HUES64 (cell line): ENCODE data around the gene GPX5. TPM values are rescaled to one million over a fixed set of nuclear protein-coding genes. Genes with fewer than 3 reads are reported as not detected.

Experiments
- H3K27ac ChIP-seq: 2 replicates; pipeline ENCODE4 v1.7.0; 2013; ENCODE audit warnings: low read depth, low read length, inconsistent platforms
- H3K27me3 ChIP-seq: 2 replicates; pipeline ENCODE4 v1.6.1; 2013; ENCODE audit warnings: mild to moderate bottlenecking, low read length; ENCODE audit not compliant: insufficient read depth
- H3K36me3 ChIP-seq: 2 replicates; pipeline ENCODE4 v1.6.1; 2013; ENCODE audit warnings: mild to moderate bottlenecking, low read length; ENCODE audit not compliant: insufficient read depth
- H3K4me1 ChIP-seq: 2 replicates; pipeline ENCODE4 v1.6.1; 2013; ENCODE audit warnings: mild to moderate bottlenecking, low read length, moderate library complexity; ENCODE audit not compliant: insufficient read depth
- H3K4me3 ChIP-seq: 2 replicates; pipeline ENCODE4 v1.5.1; 2013; ENCODE audit warnings: mild to moderate bottlenecking, low read length, moderate library complexity
- H3K9ac ChIP-seq: 2 replicates; pipeline ENCODE4 v1.6.1; 2013; ENCODE audit warnings: mild to moderate bottlenecking, low read depth, low read length
- H3K9me3 ChIP-seq: 2 replicates; pipeline ENCODE4 v1.6.1; 2013; ENCODE audit warnings: low read depth, low read length; ENCODE audit not compliant: insufficient read depth
- whole genome bisulfite sequencing: fragments of 150-250, 120-280 bp; methylation state at CpG from one replicate; pipeline ENCODE4 v1.1.7; 2013; ENCODE audit warnings: missing lambda C conversion rate; 5-methylcytosine and 5-hydroxymethylcytosine counted together
- polyA plus RNA-seq, 2 experiments: library from polyadenylated mRNA; stranded (reverse); fragments of 50-300 nt; gene quantifications; one replicate each; pipeline ENCODE4 v1.2.3, GENCODE V29; 2013

Gene GPX5
- polyA plus RNA-seq (2013, experiment 1 of 2), result not detected
- not detected for polyA plus RNA-seq (2013, experiment 2 of 2)

- H3K27me3 ChIP-seq, result no peaks in the 10 kb centered on the region
- H3K27ac ChIP-seq, result no peak within 1 kb of the TSS
- no peaks in the 10 kb centered on the region for H3K36me3 ChIP-seq
- peaks cover 7% of the 10 kb centered on the region; the same call in 1 of the 2 replicates for H3K4me1 ChIP-seq
- no peak within 1 kb of the TSS for H3K9ac ChIP-seq
- no peaks in the 10 kb centered on the region for H3K9me3 ChIP-seq
- WGBS, result 85% methylated on average over 9 of the region's 10 CpGs
- H3K4me3 ChIP-seq, result no peak within 1 kb of the TSS
Measured at GRCh38 chr6:28525496-28526039, at the start of gene GPX5. Gene GPX5 (plus strand): TSS chr6:28525881. CDS start chr6:28526014, 133 bp downstream.

- WGBS, result 88% methylated on average over 12 of the region's 12 CpGs
- H3K27me3 ChIP-seq, result peaks cover 27% of the 10 kb centered on the region
Measured at GRCh38 chr6:28478518-28478917, 47.2 kb upstream of the GPX5 start.

GRCh38 chr6:28480253-28480932 lies 45.3 kb upstream of the GPX5 start:
- H3K4me3 ChIP-seq, result no peak overlapping the region
- 88% methylated on average over 9 of the region's 9 CpGs for WGBS
- peaks cover 27% of the 10 kb centered on the region for H3K27me3 ChIP-seq
- H3K4me1 ChIP-seq, result no peaks in the 10 kb centered on the region
- no peaks in the 10 kb centered on the region for H3K9me3 ChIP-seq
- H3K27ac ChIP-seq, result no peak overlapping the region
- no peaks in the 10 kb centered on the region for H3K36me3 ChIP-seq
- H3K9ac ChIP-seq, result no peak overlapping the region

More at GRCh38 chr6:28478518-28478917, 47.2 kb upstream of the GPX5 start:
- Histone ChIP-seq H3K27ac (no peak overlapping the region), H3K4me3 (peak overlapping the region; percentile 31), H3K9ac (no peak overlapping the region), H3K9me3 (no peaks in the 10 kb centered on the region), H3K4me1 (no peaks in the 10 kb centered on the region), H3K36me3 (no peaks in the 10 kb centered on the region)

GRCh38 chr6:28485482-28485881 lies 40.2 kb upstream of the GPX5 start:
- H3K27ac ChIP-seq, result no peak overlapping the region

GRCh38 chr6:28486533-28486932 lies 39.1 kb upstream of the GPX5 start:
- no peaks in the 10 kb centered on the region for H3K9me3 ChIP-seq
- 100% methylated on average over 1 of the region's 1 CpG for WGBS
- no peaks in the 10 kb centered on the region for H3K4me1 ChIP-seq
- no peak overlapping the region for H3K4me3 ChIP-seq
- no peaks in the 10 kb centered on the region for H3K36me3 ChIP-seq
- H3K27ac ChIP-seq, result no peak overlapping the region
- no peak overlapping the region for H3K9ac ChIP-seq
- H3K27me3 ChIP-seq, result peaks cover 13% of the 10 kb centered on the region

More at GRCh38 chr6:28485482-28485881, 40.2 kb upstream of the GPX5 start:
- H3K4me1 ChIP-seq, result no peaks in the 10 kb centered on the region
- no peak overlapping the region for H3K4me3 ChIP-seq
- H3K27me3 ChIP-seq, result peaks cover 21% of the 10 kb centered on the region
- 86% methylated on average over 3 of the region's 3 CpGs for WGBS
- H3K9ac ChIP-seq, result no peak overlapping the region
- no peaks in the 10 kb centered on the region for H3K9me3 ChIP-seq
- no peaks in the 10 kb centered on the region for H3K36me3 ChIP-seq

- Histone ChIP-seq H3K27ac (no peak overlapping the region), H3K36me3 (no peaks in the 10 kb centered on the region), H3K9ac (no peak overlapping the region), H3K4me1 (no peaks in the 10 kb centered on the region), H3K4me3 (no peak overlapping the region), H3K9me3 (no peaks in the 10 kb centered on the region), H3K27me3 (peaks cover 7% of the 10 kb centered on the region)
- 90% methylated on average over 3 of the region's 3 CpGs for WGBS
Measured at GRCh38 chr6:28486988-28487742, 38.5 kb upstream of the GPX5 start.

- 3% methylated on average over 10 of the region's 14 CpGs for whole genome bisulfite sequencing
Measured at GRCh38 chr6:28488916-28489365, 36.7 kb upstream of the GPX5 start.

GRCh38 chr6:28489366-28490204 lies 36.1 kb upstream of the GPX5 start:
- Histone ChIP-seq H3K4me1 (no peaks in the 10 kb centered on the region), H3K27me3 (peaks cover 3% of the 10 kb centered on the region; the same call in 1 of the 2 replicates), H3K9ac (peak overlapping the region; percentile 78), H3K4me3 (peak overlapping the region; percentile 93), H3K36me3 (no peaks in the 10 kb centered on the region), H3K9me3 (no peaks in the 10 kb centered on the region), H3K27ac (peak overlapping the region; percentile 67)
- under 1% methylated on average over 36 of the region's 40 CpGs for WGBS

More at GRCh38 chr6:28488916-28489365, 36.7 kb upstream of the GPX5 start:
- Histone ChIP-seq H3K36me3 (no peaks in the 10 kb centered on the region), H3K27ac (peak overlapping the region; percentile 42; the same call in 1 of the 2 replicates), H3K27me3 (peaks cover 3% of the 10 kb centered on the region; the same call in 1 of the 2 replicates), H3K4me3 (peak overlapping the region; percentile 93), H3K9ac (peak overlapping the region; percentile 57; the same call in 1 of the 2 replicates), H3K4me1 (no peaks in the 10 kb centered on the region), H3K9me3 (no peaks in the 10 kb centered on the region)

GRCh38 chr6:28490205-28490890 lies 35.3 kb upstream of the GPX5 start:
- H3K27me3 ChIP-seq, result peaks cover 3% of the 10 kb centered on the region; the same call in 1 of the 2 replicates
- H3K27ac ChIP-seq, result peak overlapping the region; percentile 67; the same call in 1 of the 2 replicates
- no peaks in the 10 kb centered on the region for H3K36me3 ChIP-seq
- no peaks in the 10 kb centered on the region for H3K4me1 ChIP-seq
- H3K9me3 ChIP-seq, result no peaks in the 10 kb centered on the region
- peak overlapping the region; percentile 78 for H3K9ac ChIP-seq
- peak overlapping the region; percentile 93 for H3K4me3 ChIP-seq
- 14% methylated on average over 23 of the region's 23 CpGs for WGBS

GRCh38 chr6:28491984-28492317 lies 33.7 kb upstream of the GPX5 start:
- no peak overlapping the region for H3K4me3 ChIP-seq
- peaks cover 3% of the 10 kb centered on the region; the same call in 1 of the 2 replicates for H3K27me3 ChIP-seq
- H3K4me1 ChIP-seq, result no peaks in the 10 kb centered on the region
- H3K27ac ChIP-seq, result no peak overlapping the region
- H3K36me3 ChIP-seq, result no peaks in the 10 kb centered on the region
- no peaks in the 10 kb centered on the region for H3K9me3 ChIP-seq
- WGBS, result 71% methylated on average over 2 of the region's 3 CpGs
- no peak overlapping the region for H3K9ac ChIP-seq
